Astrocyte of the spinal cord (primary cell): ENCODE measurements around the gene KCNE4.

Experiments
- DNase-seq: peaks from one replicate; pipeline ENCODE4 v3.0.0; 2011; ENCODE audit warnings: low read depth, low spot score
- H3K4me3 ChIP-seq: 2 replicates; pipeline ENCODE4 v1.5.1; 2011; ENCODE audit warnings: low read depth, mild to moderate bottlenecking, low read length, moderate library complexity
- in situ Hi-C: cut with HindIII; loops from 2 replicates; pipeline ENCODE4 v1.10.0; 2017; ENCODE audit warnings: low sequenced_read_pairs
- TF ChIP-seq, protein P1 (sequence below): IDR thresholded peaks from 2 replicates; pipeline ENCODE4 v1.5.1; 2012; ENCODE audit warnings: low read depth, mild to moderate bottlenecking, low read length, inconsistent platforms

The KCNE4 gene

DNA sequence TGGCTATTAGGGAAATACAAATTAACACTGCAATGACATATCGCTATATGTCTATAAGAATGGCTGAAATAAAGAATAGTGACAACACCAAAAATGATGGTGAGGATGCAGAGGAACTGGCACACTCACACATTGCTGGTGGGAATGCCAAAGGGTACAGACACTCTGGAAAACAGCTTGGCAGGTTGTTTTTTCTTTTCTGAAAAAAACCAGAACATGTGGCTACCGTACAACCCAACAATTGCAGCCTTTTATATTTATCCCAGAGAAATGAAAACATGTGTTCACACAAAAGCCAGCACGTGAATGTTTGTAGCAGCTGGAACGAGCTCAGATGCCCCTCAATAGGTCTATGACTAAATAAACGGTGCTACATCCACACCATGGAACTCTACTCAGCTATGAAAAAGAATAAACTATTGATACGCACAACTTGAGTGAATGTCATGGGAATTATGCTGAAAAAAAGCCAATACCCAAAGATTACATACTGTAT lies 45.9 kb downstream of the KCNE4 start:
- in situ Hi-C loops, result no loop called here
- no peak overlapping the region for H3K4me3 ChIP-seq
- TF ChIP-seq, protein P1, sequence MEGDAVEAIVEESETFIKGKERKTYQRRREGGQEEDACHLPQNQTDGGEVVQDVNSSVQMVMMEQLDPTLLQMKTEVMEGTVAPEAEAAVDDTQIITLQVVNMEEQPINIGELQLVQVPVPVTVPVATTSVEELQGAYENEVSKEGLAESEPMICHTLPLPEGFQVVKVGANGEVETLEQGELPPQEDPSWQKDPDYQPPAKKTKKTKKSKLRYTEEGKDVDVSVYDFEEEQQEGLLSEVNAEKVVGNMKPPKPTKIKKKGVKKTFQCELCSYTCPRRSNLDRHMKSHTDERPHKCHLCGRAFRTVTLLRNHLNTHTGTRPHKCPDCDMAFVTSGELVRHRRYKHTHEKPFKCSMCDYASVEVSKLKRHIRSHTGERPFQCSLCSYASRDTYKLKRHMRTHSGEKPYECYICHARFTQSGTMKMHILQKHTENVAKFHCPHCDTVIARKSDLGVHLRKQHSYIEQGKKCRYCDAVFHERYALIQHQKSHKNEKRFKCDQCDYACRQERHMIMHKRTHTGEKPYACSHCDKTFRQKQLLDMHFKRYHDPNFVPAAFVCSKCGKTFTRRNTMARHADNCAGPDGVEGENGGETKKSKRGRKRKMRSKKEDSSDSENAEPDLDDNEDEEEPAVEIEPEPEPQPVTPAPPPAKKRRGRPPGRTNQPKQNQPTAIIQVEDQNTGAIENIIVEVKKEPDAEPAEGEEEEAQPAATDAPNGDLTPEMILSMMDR, result no peak
- DNase-seq, result no peak

DNA sequence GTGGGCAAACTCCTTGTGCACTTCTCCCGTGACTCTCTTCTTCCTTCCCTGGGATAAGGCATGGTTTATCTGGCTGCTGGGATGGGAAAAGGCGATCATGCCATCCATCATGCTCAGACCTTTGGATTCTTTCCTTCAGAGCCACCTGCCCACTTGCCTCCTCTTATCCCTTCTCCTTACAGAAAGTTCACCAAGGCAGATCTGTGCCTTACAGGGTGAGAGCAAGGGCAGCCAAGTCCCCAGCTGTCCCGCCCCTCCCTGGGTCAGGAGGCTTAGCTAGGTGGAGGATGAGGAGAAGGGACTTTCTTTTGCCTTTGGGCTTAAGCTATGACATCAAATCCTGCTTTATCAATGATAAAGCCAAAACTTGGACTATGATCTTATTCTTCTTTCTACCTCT lies 47.6 kb downstream of the KCNE4 start:
- TF ChIP-seq, protein P1, result no peak
- DNase-seq, result no peak
- no peak overlapping the region for H3K4me3 ChIP-seq
- in situ Hi-C loops, result no loop called here

DNA sequence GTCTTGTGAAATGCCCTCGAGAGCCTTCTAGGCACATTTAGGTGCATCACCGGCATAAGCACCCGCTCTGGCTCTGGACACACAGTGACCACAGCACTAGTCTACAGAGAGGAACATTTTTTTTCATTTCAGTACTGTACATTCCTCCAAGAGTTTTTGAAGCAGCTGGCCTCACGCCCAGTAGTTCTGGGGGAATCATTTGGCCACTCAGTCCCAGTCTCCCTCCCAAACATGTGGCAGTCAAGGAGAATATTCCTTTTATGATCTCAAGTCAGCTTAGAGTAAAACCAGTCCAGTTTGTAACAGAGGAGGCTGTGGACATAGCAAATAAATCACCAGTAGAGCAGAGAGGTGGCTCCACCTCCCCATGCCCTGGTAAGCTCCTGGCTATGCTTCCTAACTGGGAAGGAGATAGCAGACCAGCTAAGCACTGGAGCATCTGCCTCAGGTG lies 48.1 kb downstream of the KCNE4 start:
- DNase-seq, result peak; percentile 78
- no peak overlapping the region for H3K4me3 ChIP-seq
- in situ Hi-C loops, result no loop called here
- TF ChIP-seq, protein P1, result no peak

DNA sequence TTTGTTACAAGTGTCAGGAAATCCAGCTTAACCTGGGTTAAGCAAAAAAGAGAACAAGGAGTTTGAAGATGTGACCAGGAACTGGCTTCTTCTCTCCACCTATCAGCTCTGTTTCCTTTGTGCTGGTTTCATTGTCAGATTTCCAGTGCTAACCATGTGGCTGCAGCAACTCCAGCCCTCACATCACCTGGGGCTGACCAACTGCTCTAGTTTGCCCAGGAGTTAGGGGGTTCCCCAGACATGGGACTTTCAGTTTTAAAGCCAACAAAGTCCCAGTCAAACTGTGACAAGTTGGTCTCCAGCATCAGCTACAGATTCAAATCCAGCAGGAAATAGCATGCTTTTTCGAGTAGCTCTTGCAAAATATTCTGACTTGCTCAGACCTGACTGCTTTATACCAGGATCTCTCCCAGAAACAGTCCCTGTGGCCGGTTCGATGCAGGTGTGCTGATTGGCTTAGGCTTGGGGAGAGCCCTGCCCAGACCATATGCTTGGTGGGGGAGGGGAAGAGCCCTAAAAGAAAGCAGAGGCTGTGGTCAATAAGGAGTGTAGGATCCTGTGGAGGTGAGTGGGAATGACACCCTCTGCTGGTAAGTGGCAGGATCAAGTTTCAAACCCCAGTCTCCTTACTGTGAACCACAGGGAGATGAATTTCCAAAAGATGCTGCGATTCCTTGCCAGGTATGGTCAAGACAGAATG lies 49.5 kb downstream of the KCNE4 start:
- TF ChIP-seq, protein P1, result peak; percentile 47
- in situ Hi-C loops, result no loop called here
- H3K4me3 ChIP-seq, result no peak overlapping the region
- DNase-seq, result peak; percentile 45

DNA sequence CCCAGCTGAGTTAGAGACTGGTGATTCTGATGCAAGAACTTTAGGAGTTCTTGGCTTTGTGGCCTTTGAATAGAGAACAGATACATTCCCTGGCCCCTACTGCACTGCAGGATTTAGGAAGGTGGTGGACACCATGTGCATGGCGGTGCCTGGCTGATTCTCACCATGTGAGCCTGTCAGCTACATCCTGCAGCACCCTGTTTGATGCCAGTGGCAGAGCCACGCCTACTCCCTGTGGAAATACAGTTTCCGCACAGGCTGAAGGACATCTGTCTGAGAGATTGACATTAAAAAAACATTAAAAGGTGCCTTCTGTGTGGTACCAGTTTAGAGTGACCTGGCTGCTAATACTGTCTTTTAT lies 50.0 kb downstream of the KCNE4 start:
- in situ Hi-C loops, result no loop called here
- TF ChIP-seq, protein P1, result no peak
- H3K4me3 ChIP-seq, result no peak overlapping the region
- DNase-seq, result no peak

DNA sequence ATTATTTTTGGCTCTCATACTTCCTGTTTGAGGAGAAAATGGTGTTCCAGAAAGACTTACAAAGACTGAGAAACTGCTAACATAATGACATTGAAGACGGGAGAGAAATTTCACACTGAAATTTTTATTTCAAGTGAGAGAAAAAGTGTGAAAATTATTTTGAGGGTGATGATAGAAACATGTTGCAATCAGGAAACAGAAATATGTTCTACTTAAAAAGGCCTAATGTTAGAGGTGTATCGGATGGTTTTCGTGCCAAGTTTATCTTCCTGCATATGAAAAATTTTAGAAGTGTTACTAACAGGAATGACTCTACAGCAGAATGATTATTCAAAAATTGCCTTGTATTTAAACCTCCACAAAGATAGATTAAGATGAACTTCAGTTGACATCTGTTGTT lies 50.5 kb downstream of the KCNE4 start:
- TF ChIP-seq, protein P1, result no peak
- in situ Hi-C loops, result no loop called here
- DNase-seq, result no peak
- no peak overlapping the region for H3K4me3 ChIP-seq
